HepG2 (cell line): ENCODE results near the gene TPSAB1. TPM values are rescaled to one million over a fixed set of nuclear protein-coding genes. Genes with fewer than 3 reads are reported as not detected.

ENCODE experiments used
- ATAC-seq: fragments of 200-7000 bp; cut with Tn5 transposase; 3 replicates; pipeline ENCODE4 v1.9.1; 2020; ENCODE audit warnings: mild to moderate bottlenecking, moderate library complexity
- BruUV-seq: library from RNA; stranded (reverse); fragments of 400-500 nt; replicated peaks from 2 replicates; lab custom pipeline; 2021; lab: Mats Ljungman, UMichigan
- CTCF ChIA-PET: fragments of 300-600 bp; formaldehyde crosslinking; extraction: SDS; loops from one replicate; lab custom pipeline; 2021; ENCODE audit warnings: low total read pairs, inconsistent platforms, low intra/inter-chr PET ratio; lab: Yijun Ruan, JAX
- POLR2A ChIA-PET: fragments of 350-600 bp; sonication (Branson Sonifier 250); formaldehyde crosslinking; loops from one replicate; lab custom pipeline; 2020; ENCODE audit warnings: antibody characterized with exemption, inconsistent platforms; lab: Yijun Ruan, JAX
- DNase-seq: peaks from one replicate; pipeline ENCODE4 v3.0.0-alpha.2; 2015; ENCODE audit warnings: low spot score
- FAIRE-seq: peaks from 3 replicates; lab custom pipeline; 2011; peaks lifted over from hg19 to GRCh38; lab: Jason Lieb, UNC
- H2AFZ ChIP-seq: one replicate; pipeline ENCODE4 v1.6.1; 2011; ENCODE audit warnings: low read length, inconsistent platforms
- H3K27ac ChIP-seq: fragments of 300-600 bp; 3 replicates; pipeline ENCODE4 v1.8.0; 2011; ENCODE audit warnings: mixed run types, mild to moderate bottlenecking, mixed read lengths, low read length, inconsistent platforms; ENCODE audit not compliant: insufficient read depth; ENCODE audit errors: extremely low read length
- H3K27me3 ChIP-seq, 2 experiments: fragments of 200-600 bp in 1 of 2; 2 replicates in 1 of 2; 3 replicates in 1 of 2; pipeline versions ENCODE4 v1.6.0 to v1.8.0; 2011; ENCODE audit warnings: low read length in 2 of 2, mild to moderate bottlenecking in 2 of 2, moderate library complexity in 2 of 2, inconsistent platforms in 1 of 2; ENCODE audit not compliant: insufficient read depth in 2 of 2, control insufficient read depth in 1 of 2
- H3K36me3 ChIP-seq, 2 experiments: fragments of 200-600 bp in 1 of 2; replicated peaks in 1 of 2; 2 replicates in 1 of 2; 3 replicates in 1 of 2; pipeline versions ENCODE4 v1.5.1 to v1.8.0; 2011; ENCODE audit warnings: low read length in 2 of 2, inconsistent platforms in 1 of 2; ENCODE audit not compliant: insufficient read depth in 2 of 2, control insufficient read depth in 1 of 2
- H3K4me1 ChIP-seq: 2 replicates; pipeline ENCODE4 v1.5.1; 2012; ENCODE audit warnings: low read length, inconsistent platforms; ENCODE audit not compliant: insufficient read depth
- H3K4me2 ChIP-seq: 2 replicates; pipeline ENCODE4 v1.6.0; 2011; ENCODE audit warnings: low read depth, low read length, inconsistent platforms
- H3K4me3 ChIP-seq, 3 experiments: fragments of 200-600 bp in 1 of 3; sonication (generic), shearing (Covaris generic) in 1 of 3; replicated peaks in 1 of 3; 2 replicates each; pipeline ENCODE4 v1.5.1; 2011 to 2016; ENCODE audit warnings: low read length in 3 of 3, inconsistent platforms in 2 of 3, low read depth in 2 of 3, mild to moderate bottlenecking in 2 of 3, control low read depth in 1 of 3, mixed read lengths in 1 of 3; ENCODE audit not compliant: insufficient read depth in 1 of 3
- H3K79me2 ChIP-seq: one replicate; pipeline ENCODE4 v1.6.1; 2011; ENCODE audit warnings: low read length, inconsistent platforms; ENCODE audit not compliant: insufficient read depth
- H3K9ac ChIP-seq: 2 replicates; pipeline ENCODE4 v1.6.0; 2011; ENCODE audit warnings: mild to moderate bottlenecking, low read depth, low read length, inconsistent platforms; ENCODE audit not compliant: insufficient read depth
- H3K9me3 ChIP-seq: 2 replicates; pipeline ENCODE4 v1.5.1; 2012; ENCODE audit warnings: mild to moderate bottlenecking, low read length
- H4K20me1 ChIP-seq: 2 replicates; pipeline ENCODE4 v1.6.0; 2011; ENCODE audit warnings: inconsistent platforms, mild to moderate bottlenecking, low read length, moderate library complexity; ENCODE audit not compliant: insufficient read depth
- ATF3 ChIP-seq: sonication (generic); formaldehyde crosslinking; IDR thresholded peaks from 2 replicates; pipeline ENCODE4 v1.4.0; 2020; ENCODE audit warnings: missing genetic modification reagents
- ELF3 ChIP-seq: IDR thresholded peaks from 2 replicates; pipeline ENCODE4 v1.6.1; 2016; ENCODE audit warnings: missing genetic modification reagents, missing compliant biosample characterization
- HOXA3 ChIP-seq: sonication (generic); formaldehyde crosslinking; IDR thresholded peaks from 2 replicates; pipeline ENCODE4 v1.5.0; 2020; ENCODE audit warnings: missing genetic modification reagents
- KDM6A ChIP-seq: IDR thresholded peaks from 2 replicates; pipeline ENCODE4 v1.6.1; 2016; ENCODE audit warnings: low read depth
- RARA ChIP-seq: IDR thresholded peaks from 2 replicates; pipeline ENCODE4 v1.6.1; 2016; ENCODE audit warnings: missing genetic modification reagents, missing compliant biosample characterization
- RCOR2 ChIP-seq: IDR thresholded peaks from 2 replicates; pipeline ENCODE4 v1.6.1; 2016; ENCODE audit warnings: missing biosample characterization, missing genetic modification reagents
- SNAI1 ChIP-seq: sonication (generic); formaldehyde crosslinking; IDR thresholded peaks from 2 replicates; pipeline ENCODE4 v1.5.0; 2020; ENCODE audit warnings: mild to moderate bottlenecking, missing genetic modification reagents, borderline replicate concordance
- TBX2 ChIP-seq: sonication (generic); formaldehyde crosslinking; IDR thresholded peaks from 2 replicates; pipeline ENCODE4 v1.5.0; 2020; ENCODE audit warnings: missing genetic modification reagents, mild to moderate bottlenecking, borderline replicate concordance
- U2AF1 ChIP-seq: fragments of 200-400 bp; formaldehyde crosslinking; optimal IDR thresholded peaks from 2 replicates; pipeline ENCODE3; 2017; ENCODE audit warnings: mild to moderate bottlenecking, low read depth, low read length
- ZBTB38 ChIP-seq: sonication (generic); formaldehyde crosslinking; IDR thresholded peaks from 2 replicates; pipeline ENCODE4 v1.5.1; 2020; ENCODE audit warnings: mild to moderate bottlenecking, missing genetic modification reagents
- ZKSCAN5 ChIP-seq: sonication (generic); formaldehyde crosslinking; IDR thresholded peaks from 2 replicates; pipeline ENCODE4 v1.5.1; 2020; ENCODE audit warnings: mild to moderate bottlenecking, missing genetic modification reagents
- ZMYM4 ChIP-seq: sonication (generic); formaldehyde crosslinking; IDR thresholded peaks from 2 replicates; pipeline ENCODE4 v1.8.1; 2023; ENCODE audit warnings: mild to moderate bottlenecking, missing genetic modification reagents
- ZNF260 ChIP-seq: sonication (generic); formaldehyde crosslinking; IDR thresholded peaks from 2 replicates; pipeline ENCODE4 v1.4.0; 2020; ENCODE audit warnings: missing genetic modification reagents, low read depth, mild to moderate bottlenecking, borderline replicate concordance
- ZNF484 ChIP-seq: sonication (generic); formaldehyde crosslinking; IDR thresholded peaks from 2 replicates; pipeline ENCODE4 v1.5.1; 2020; ENCODE audit warnings: mild to moderate bottlenecking, low read depth, missing genetic modification reagents, borderline replicate concordance
- ZZZ3 ChIP-seq: sonication (generic); formaldehyde crosslinking; IDR thresholded peaks from 2 replicates; pipeline ENCODE4 v1.4.0; 2020; ENCODE audit warnings: missing genetic modification reagents, mild to moderate bottlenecking, borderline replicate concordance
- WGBS: methylation state at CpG from one replicate; pipeline ENCODE4 v1.1.6; 2017; ENCODE audit warnings: low lambda C conversion rate; 5-methylcytosine and 5-hydroxymethylcytosine counted together
- in situ Hi-C: cut with HindIII; loops from 2 replicates; pipeline ENCODE4 v1.10.0; 2017; ENCODE audit warnings: low pct_unique_long_range_greater_than_20kb; ENCODE audit not compliant: extremely low pct_ligation_motif_present
- intact Hi-C: fragments of 100-400 bp; cut with micrococcal nuclease; formaldehyde crosslinking; loops from one replicate; pipeline ENCODE4 v1.10.0; 2022; ENCODE audit not compliant: unreplicated experiment
- polyA plus RNA-seq, 8 experiments: library from polyadenylated mRNA; depleted of rRNA in 3 of 8; stranded (reverse) in 7 of 8; unstranded in 1 of 8; fragments of >200 nt; fragmentation: Illumina TruSeq in 4 of 8; extraction: Trizol in 4 of 8; gene quantifications; 2 replicates each; pipeline versions ENCODE4 v1.2.1 to v1.2.3, GENCODE V29; 2011 to 2016; ENCODE audit warnings: low read depth in 4 of 8, missing spikeins in 1 of 8, mixed read lengths in 1 of 8; ENCODE audit not compliant: insufficient read depth in 1 of 8
- total RNA-seq, 5 experiments: library from RNA; depleted of rRNA; stranded (reverse); fragments of >200 nt; fragmentation: Illumina TruSeq; extraction: Trizol; gene quantifications; 2 replicates each; pipeline ENCODE4 v1.2.3, GENCODE V29; 2016; ENCODE audit warnings: low read depth in 1 of 5
- TF ChIP-seq, protein P1 (sequence below): sonication (generic); formaldehyde crosslinking; IDR thresholded peaks from 2 replicates; pipeline ENCODE4 v1.9.0; 2022; ENCODE audit warnings: missing genetic modification reagents, mild to moderate bottlenecking, borderline replicate concordance
- TF ChIP-seq, protein P2 (sequence below): sonication (generic); formaldehyde crosslinking; IDR thresholded peaks from 2 replicates; pipeline ENCODE4 v1.8.0; 2022; ENCODE audit warnings: mild to moderate bottlenecking, missing genetic modification reagents
- TF ChIP-seq, protein P3 (sequence below): sonication (generic); formaldehyde crosslinking; IDR thresholded peaks from 2 replicates; pipeline ENCODE4 v1.5.0; 2020; ENCODE audit warnings: missing genetic modification reagents

The TPSAB1 gene
- total and polyA plus RNA-seq, 2 of the 13 experiments (the other 11 are each of a cell fraction or from before 2014, with no cell fraction given): 0.12 TPM; not detected in 1

DNA sequence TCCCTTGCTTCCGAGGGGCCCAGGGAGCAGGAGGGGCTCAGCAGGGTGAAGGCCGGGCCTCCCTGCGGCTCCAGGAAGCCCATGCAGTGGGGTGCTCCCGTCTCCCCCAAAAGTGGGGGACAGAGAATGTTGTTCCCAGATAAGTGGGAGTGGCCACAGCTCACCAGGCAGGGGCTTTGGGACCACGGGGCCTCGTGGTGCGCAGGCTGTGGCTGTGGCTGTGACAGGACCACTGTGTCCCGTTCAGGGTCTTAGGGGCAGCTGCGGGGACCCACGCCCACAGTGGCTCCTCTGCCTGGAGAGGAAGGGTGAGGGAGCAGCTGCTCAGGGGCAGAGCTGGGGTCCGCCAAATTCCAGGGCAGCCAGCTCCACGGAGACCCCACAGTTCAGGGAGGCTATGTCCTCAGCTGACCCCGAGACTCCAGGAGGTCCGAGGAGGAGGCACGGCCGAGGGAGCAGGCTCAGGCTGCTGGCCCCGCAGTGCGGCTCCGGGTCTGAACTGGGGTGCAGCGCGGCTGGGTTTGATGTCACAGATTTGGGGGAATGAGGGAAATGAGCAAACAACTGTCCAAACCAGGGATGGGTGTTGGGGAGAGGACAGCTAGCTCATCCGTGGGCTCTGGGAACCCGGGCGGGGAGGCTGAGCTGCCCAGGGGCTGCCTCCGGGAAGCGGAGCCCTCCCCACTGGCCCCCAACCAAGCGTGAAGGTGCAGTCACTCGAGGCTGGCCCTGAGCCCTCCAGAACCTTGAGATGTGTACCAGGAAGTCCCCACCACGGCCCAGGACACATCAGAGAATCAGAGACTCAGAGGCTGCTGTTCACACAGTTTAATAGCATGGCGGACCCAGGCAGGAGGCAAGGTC lies 38.8 kb downstream of the TPSAB1 start:
- POLR2A ChIA-PET: no interaction called here
- ATAC-seq: no peak
- Histone ChIP-seq H4K20me1 (no peaks in the 10 kb centered on the region), H3K27ac (no peak overlapping the region), H3K4me1 (no peaks in the 10 kb centered on the region), H3K27me3 (peaks cover 35 to 85% of the 10 kb centered on the region in 2 experiments), H3K4me3 (no peak overlapping the region), H3K9ac (no peak overlapping the region), H2AFZ (no peak overlapping the region), H3K36me3 (no peaks in the 10 kb centered on the region), H3K79me2 (no peaks in the 10 kb centered on the region), H3K4me2 (no peak overlapping the region), H3K9me3 (no peaks in the 10 kb centered on the region)
- CTCF ChIA-PET: no interaction called here
- no peak for DNase-seq
- no TSS peak for BruUV-seq
- FAIRE-seq: no peak
- in situ Hi-C loops: no loop called here
- intact Hi-C loops: no loop called here
- WGBS: 25% methylated on average over 13 of the region's 30 CpGs
- TF ChIP-seq HOXA3 (CRISPR knock-in tag): no peak
- no peak for TF ChIP-seq ATF3 (CRISPR knock-in tag)
- TF ChIP-seq ZMYM4 (CRISPR knock-in tag): no peak
- no peak for TF ChIP-seq RARA (CRISPR knock-in tag)
- TF ChIP-seq ZNF484 (CRISPR knock-in tag): no peak
- no peak for TF ChIP-seq TBX2 (CRISPR knock-in tag)
- TF ChIP-seq, protein P1, sequence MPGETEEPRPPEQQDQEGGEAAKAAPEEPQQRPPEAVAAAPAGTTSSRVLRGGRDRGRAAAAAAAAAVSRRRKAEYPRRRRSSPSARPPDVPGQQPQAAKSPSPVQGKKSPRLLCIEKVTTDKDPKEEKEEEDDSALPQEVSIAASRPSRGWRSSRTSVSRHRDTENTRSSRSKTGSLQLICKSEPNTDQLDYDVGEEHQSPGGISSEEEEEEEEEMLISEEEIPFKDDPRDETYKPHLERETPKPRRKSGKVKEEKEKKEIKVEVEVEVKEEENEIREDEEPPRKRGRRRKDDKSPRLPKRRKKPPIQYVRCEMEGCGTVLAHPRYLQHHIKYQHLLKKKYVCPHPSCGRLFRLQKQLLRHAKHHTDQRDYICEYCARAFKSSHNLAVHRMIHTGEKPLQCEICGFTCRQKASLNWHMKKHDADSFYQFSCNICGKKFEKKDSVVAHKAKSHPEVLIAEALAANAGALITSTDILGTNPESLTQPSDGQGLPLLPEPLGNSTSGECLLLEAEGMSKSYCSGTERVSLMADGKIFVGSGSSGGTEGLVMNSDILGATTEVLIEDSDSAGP: no peak
- TF ChIP-seq U2AF1: no peak
- TF ChIP-seq SNAI1 (CRISPR knock-in tag): no peak
- TF ChIP-seq, protein P2, sequence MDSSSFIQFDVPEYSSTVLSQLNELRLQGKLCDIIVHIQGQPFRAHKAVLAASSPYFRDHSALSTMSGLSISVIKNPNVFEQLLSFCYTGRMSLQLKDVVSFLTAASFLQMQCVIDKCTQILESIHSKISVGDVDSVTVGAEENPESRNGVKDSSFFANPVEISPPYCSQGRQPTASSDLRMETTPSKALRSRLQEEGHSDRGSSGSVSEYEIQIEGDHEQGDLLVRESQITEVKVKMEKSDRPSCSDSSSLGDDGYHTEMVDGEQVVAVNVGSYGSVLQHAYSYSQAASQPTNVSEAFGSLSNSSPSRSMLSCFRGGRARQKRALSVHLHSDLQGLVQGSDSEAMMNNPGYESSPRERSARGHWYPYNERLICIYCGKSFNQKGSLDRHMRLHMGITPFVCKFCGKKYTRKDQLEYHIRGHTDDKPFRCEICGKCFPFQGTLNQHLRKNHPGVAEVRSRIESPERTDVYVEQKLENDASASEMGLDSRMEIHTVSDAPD (CRISPR knock-in tag): no peak
- no peak for TF ChIP-seq KDM6A (CRISPR knock-in tag)
- no peak for TF ChIP-seq ZNF260 (CRISPR knock-in tag)
- TF ChIP-seq, protein P3, sequence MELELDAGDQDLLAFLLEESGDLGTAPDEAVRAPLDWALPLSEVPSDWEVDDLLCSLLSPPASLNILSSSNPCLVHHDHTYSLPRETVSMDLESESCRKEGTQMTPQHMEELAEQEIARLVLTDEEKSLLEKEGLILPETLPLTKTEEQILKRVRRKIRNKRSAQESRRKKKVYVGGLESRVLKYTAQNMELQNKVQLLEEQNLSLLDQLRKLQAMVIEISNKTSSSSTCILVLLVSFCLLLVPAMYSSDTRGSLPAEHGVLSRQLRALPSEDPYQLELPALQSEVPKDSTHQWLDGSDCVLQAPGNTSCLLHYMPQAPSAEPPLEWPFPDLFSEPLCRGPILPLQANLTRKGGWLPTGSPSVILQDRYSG: no peak
- TF ChIP-seq ZKSCAN5 (CRISPR knock-in tag): no peak
- no peak for TF ChIP-seq ZZZ3 (CRISPR knock-in tag)
- no peak for TF ChIP-seq ZBTB38 (CRISPR knock-in tag)
- no peak for TF ChIP-seq RCOR2 (CRISPR knock-in tag)
- no peak for TF ChIP-seq ELF3
